Thyroid gland (tissue), 4 donors: Measurements from ENCODE around the gene CDC42BPG.

Experiments used
- CTCF ChIP-seq, 6 experiments: fragments of 200-600 bp in 3 of 6; fragments of 450-650 bp in 3 of 6; sonication (generic) in 3 of 6; IDR thresholded peaks; one replicate each; pipeline ENCODE4 v1.5.1; 2016 to 2019; ENCODE audit warnings: antibody characterized with exemption in 6 of 6, mild to moderate bottlenecking in 2 of 6, inconsistent platforms in 1 of 6, moderate library complexity in 1 of 6
- POLR2A ChIP-seq, 2 donors: fragments of 450-650 bp; IDR thresholded peaks; one replicate each; pipeline ENCODE4 v1.6.1; 2017; ENCODE audit warnings: antibody characterized with exemption in 2 of 2, mild to moderate bottlenecking in 2 of 2, moderate library complexity in 1 of 2

- TF ChIP-seq CTCF (IDR thresholded peaks at IDR 0.05) (no peak), POLR2A (IDR thresholded peaks at IDR 0.05) (no peak)
Measured at GRCh38 chr11:64784813-64785581, 59.5 kb downstream of the CDC42BPG start.
